Hepatic stellate cell (primary cell): ENCODE measurements around the gene TAF1L.
"Not testable (repeated sequence)": the region's sequence is repeated elsewhere in the genome, so short reads cannot be mapped to it uniquely, and the experiment has no call there.

Experiments
- DNase-seq: peaks from one replicate; pipeline ENCODE4 v3.0.0; 2011; ENCODE audit warnings: low spot score

TAF1L gene, protein sequence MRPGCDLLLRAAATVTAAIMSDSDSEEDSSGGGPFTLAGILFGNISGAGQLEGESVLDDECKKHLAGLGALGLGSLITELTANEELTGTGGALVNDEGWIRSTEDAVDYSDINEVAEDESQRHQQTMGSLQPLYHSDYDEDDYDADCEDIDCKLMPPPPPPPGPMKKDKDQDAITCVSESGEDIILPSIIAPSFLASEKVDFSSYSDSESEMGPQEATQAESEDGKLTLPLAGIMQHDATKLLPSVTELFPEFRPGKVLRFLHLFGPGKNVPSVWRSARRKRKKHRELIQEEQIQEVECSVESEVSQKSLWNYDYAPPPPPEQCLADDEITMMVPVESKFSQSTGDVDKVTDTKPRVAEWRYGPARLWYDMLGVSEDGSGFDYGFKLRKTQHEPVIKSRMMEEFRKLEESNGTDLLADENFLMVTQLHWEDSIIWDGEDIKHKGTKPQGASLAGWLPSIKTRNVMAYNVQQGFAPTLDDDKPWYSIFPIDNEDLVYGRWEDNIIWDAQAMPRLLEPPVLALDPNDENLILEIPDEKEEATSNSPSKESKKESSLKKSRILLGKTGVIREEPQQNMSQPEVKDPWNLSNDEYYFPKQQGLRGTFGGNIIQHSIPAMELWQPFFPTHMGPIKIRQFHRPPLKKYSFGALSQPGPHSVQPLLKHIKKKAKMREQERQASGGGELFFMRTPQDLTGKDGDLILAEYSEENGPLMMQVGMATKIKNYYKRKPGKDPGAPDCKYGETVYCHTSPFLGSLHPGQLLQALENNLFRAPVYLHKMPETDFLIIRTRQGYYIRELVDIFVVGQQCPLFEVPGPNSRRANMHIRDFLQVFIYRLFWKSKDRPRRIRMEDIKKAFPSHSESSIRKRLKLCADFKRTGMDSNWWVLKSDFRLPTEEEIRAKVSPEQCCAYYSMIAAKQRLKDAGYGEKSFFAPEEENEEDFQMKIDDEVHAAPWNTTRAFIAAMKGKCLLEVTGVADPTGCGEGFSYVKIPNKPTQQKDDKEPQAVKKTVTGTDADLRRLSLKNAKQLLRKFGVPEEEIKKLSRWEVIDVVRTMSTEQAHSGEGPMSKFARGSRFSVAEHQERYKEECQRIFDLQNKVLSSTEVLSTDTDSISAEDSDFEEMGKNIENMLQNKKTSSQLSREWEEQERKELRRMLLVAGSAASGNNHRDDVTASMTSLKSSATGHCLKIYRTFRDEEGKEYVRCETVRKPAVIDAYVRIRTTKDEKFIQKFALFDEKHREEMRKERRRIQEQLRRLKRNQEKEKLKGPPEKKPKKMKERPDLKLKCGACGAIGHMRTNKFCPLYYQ (N-terminal part only)

GRCh38 chr9:32635362-32635761, at the start of gene TAF1L:
Gene TAF1L, minus strand, starts transcription at chr9:32635669. Its CDS starts 90 bp downstream, at chr9:32635579.
- no peak for DNase-seq

- DNase-seq = no peak
These were observed 46.3 kb upstream of the TAF1L start for GRCh38 chr9:32681751-32682150.

- no peak for DNase-seq
These were observed 42.5 kb upstream of the TAF1L start for GRCh38 chr9:32677931-32678330.

DNA sequence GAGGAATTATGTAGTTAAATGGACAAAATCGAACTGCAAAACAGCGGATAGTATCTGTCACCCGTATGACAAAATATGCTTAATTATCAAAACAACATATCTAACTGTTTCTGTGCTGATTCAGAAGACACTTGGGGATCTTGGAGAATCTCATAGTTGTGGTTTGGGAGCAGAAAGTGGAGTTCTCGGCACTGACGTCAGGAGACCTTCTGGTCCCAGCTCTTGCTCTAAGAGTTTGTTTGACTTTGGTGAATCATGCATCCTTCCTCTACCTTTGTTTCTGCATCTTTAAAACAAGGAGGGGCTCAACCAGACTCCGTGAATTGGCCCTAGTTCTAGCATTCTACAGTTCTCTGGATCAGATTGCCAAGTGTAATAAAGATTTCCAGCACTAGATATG, 37.0 kb upstream of the TAF1L start:
- DNase-seq = peak; percentile 27

GRCh38 chr9:32671333-32671732, 35.9 kb upstream of the TAF1L start:
- no peak for DNase-seq

GRCh38 chr9:32665101-32665500, 29.6 kb upstream of the TAF1L start:
- DNase-seq = no peak

DNA sequence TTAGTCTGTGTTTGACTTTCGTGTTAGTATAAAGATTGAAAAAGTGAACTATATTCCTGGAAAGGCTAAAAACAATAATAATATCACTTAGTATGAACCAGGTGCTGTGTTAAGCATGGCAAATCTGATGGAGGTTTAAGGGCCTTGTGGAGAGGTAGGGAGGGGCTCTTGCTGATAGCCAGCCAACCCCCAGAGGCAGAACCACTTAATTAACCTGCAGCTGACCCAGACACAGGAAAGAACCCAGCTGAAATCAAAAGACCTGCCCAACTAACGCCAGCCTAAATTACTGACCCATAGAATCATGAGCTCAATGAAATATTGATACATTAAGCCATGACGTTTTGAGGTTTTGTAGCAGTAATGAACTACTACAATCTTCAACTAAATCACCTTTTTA, 28.3 kb upstream of the TAF1L start:
- DNase-seq = no peak

DNA sequence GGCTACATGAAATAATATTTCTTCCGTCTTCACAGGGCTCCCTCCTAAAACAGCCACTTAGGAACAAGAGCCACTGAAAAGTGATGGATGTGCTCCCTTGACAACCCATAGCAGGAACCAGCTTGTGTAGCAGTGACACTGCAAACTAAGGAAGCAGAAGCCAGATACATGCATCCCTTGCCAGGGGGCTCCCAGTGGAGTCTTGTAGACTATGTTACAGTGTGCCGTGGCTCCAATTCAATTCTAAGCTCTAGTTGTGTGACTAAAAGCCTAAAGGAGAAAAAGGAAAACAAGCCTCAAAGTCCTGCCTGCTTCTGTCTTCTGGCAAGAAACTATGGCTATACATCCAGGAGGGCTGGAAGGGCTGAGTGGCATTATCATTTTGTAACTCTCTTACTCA, 12.2 kb upstream of the TAF1L start:
- no peak for DNase-seq

DNA sequence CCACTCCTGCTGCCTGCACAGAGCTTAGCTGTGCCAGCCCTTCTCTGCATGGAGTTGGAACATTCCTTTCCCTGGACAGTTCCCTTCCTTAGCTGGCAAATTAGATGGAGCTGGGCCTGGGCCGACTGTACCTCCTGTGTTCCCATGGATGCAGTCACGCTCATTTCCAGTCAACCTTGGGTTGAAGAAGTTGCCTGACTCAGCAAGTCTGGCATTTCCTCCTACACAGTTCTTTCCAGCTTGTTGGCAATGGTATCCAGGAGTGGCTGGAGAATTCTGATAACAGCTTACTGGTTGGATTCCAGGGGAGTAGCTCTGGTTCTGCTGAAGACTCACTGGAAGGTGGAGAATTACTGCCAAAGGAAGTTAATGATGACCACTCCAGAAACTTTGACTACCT, 9.2 kb upstream of the TAF1L start:
- DNase-seq = peak; percentile 14

DNA sequence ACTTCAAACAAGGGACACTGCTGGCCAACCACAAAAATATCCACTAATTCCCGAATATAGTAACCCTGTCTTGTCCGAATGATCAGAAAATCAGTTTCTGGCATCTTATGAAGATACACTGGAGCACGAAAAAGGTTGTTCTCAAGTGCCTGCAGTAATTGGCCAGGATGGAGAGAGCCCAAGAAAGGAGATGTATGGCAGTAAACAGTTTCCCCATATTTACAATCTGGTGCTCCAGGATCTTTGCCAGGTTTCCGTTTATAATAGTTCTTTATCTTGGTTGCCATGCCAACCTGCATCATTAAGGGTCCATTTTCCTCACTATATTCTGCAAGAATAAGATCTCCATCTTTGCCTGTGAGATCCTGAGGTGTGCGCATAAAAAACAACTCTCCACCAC, 2.3 kb downstream of the TAF1L start:
- DNase-seq = not testable (repeated sequence)

GRCh38 chr9:32631991-32632390, 3.5 kb downstream of the TAF1L start:
- no peak for DNase-seq

- DNase-seq = no peak
These were observed 8.0 kb downstream of the TAF1L start for GRCh38 chr9:32627394-32627954.

- no peak for DNase-seq
These were observed 10.1 kb downstream of the TAF1L start for GRCh38 chr9:32625320-32625719.

GRCh38 chr9:32622948-32623347, 12.5 kb downstream of the TAF1L start:
- no peak for DNase-seq

GRCh38 chr9:32618261-32618660, 17.2 kb downstream of the TAF1L start:
- DNase-seq = no peak

GRCh38 chr9:32606811-32607210, 28.7 kb downstream of the TAF1L start:
- no peak for DNase-seq

DNA sequence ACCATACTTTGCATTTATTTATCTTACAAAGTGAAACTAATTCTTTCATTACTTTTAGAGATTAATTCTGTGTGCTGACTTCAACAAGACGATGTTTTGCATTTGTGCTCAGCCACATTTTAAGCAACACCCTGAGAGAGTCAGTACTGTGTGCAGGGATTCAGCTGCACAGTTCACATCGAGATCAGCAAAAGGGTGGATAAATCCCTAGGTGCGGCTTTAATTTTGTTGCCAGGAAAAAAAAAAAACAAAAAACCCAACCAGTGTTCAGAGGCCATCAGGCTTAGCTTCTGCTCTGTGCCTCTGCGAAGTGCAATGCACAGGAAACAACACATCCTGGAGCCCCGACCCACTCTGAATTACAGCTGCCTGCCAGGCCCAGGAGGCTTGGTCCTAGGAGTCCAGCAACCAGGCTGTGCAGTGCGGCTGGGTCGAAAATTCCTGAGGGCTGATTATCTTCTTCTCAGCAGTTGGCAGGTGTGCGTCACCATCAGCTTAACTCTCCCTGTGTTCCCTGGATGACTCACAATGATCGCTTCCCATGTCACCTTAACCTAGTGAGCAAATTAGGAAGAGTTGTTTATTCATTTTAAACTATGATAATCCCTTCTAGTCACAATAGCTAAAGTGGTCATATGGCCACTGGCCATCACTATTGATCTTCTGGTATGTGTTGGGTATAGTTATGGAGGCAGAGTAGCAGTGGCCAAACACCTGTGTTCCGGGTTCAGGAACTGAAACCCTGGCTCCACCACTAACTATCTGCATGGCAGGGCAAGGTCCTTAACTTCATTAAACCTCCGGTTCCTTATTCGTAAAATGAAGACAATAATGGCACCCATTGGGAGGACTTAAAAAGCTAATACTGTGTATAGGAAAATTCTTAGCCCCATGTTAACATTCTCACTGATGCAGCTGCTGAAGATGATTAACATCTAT, 31.3 kb downstream of the TAF1L start:
- DNase-seq = no peak

DNA sequence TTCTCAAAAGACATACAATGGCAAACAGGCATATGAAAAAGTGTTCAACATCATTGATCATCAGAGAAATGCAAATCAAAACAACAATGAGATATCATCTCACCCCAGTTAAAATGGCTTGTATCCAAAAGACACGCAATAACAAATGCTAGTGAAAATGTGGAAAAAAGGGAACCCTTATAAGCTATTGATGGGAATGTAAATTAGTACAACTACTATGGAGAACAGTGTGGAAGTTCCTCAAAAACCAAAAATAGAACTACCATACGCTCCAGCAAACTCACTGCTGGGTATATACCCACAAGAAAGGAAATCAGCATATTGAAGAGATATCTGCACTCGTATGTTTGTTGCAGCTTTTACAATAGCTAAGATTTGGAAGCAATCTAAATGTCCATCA, 36.4 kb downstream of the TAF1L start:
- DNase-seq = not testable (repeated sequence)

- DNase-seq = no peak
These were observed 38.5 kb downstream of the TAF1L start for GRCh38 chr9:32596936-32597335.

DNA sequence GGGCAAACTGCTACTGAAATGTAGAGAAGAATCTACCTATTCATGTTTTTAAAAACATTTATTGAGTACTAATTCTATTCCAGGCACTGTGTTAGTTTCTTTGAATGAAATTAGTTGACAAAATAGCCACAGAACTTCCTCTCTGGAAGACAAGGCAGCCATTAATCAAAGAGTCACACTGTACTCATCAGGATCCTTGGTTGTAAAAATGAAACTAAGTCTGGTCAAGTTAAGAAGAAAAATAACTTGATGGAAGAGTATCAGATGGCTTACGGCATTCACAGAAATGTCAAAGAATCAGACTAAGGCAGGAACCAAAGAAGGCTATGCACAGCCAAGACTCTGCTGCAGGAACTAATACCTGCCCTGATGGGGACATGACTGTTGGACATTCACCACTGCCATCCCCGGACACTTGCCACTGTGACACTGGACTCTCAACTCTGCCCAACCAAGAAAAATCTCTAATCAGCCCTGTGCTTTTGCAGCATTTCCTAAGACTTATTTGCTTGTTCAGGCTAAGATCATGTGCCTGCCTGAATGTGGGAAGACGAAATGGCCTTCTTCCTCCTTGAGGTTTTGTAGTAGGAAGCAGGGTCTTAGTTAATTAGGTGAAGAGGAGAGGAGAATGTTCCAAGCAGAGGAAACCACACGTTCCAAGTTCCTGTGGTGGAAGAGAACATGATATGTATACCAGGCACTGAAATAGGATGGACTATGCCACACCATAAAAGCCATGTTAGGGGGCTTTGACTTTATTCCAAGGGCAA, 39.2 kb downstream of the TAF1L start:
- DNase-seq = no peak
